ENCODE data around the gene PAX8.

- TF ChIP-seq CTCF (conservative IDR thresholded peaks at IDR 0.05; ENCODE audit: low read depth in 2 of 2) (no peak), EZH2phosphoT487 (IDR thresholded peaks at IDR 0.05; ENCODE audit: unreplicated experiment) (no peak), EZH2 (IDR thresholded peaks at IDR 0.05; ENCODE audit: low read depth, unreplicated experiment) (no peak), POLR2AphosphoS5 (IDR thresholded peaks at IDR 0.05; ENCODE audit: low read depth) (no peak)
These were observed 61.7 kb downstream of the PAX8 start for GRCh38 chr2:113216891-113217454.

Measured in GM23338 (cell line).